ENCODE results near the gene TP53I3.
A peak's percentile ranks its signal among the peaks of the same experiment; 100 is the strongest.

TP53I3 gene

DNA sequence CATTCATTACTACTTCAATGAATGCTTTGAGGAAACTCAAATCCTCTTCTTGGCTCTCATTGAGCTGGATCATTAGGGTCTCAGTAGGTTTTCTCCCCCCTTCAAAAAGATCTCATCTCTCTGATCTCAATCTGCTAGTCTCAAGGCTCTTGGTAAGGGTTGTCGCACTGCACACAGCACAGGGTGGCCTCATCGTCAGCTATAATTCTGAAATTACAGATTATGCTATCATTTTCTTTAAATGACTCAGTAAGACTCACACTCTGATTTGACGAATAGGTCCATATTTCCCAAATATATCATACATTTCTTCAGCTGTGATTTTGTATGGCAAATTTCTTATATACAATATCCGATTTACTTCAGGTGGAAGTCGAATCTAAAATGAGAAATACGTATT is 10.8 kb downstream of the TP53I3 start:
- H3K36me3 ChIP-seq (ENCODE audit: insufficient read depth, low read length) = no peaks in the 10 kb centered on the region; the same call in 1 of the 2 replicates
- peak overlapping the region; percentile 21 for H3K9ac ChIP-seq (ENCODE audit: low read depth, low read length, poor library complexity, severe bottlenecking)
- H3K79me2 ChIP-seq (ENCODE audit: insufficient read depth, low read length) = peaks cover 61% of the 10 kb centered on the region

DNA sequence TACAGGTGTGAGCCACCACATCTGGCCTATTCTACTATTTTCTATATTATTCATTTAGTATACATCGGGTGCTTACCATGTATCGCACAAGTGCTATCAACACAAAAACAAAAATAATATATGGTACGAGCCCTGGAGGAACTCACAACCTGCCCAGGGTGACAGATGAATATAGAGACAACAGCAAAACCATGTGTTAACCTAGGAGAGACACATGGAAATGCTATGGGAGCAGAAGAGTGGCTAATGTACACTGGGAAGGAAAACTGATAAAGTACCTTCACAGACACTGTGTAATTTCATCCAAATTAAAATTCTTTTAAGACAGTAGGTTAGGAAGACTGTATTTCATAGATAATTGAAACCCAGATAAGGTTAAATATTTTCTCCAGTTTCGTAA is 12.4 kb downstream of the TP53I3 start:
- Histone ChIP-seq H4K20me1 (ENCODE audit: insufficient read depth, low read length, poor library complexity, severe bottlenecking) (peaks cover 22% of the 10 kb centered on the region), H2AFZ (ENCODE audit: low read length) (no peak overlapping the region), H3K27me3 (ENCODE audit: insufficient read depth, low read length, poor library complexity, severe bottlenecking) (no peaks in the 10 kb centered on the region), H3K4me1 (ENCODE audit: insufficient read depth, low read length, poor library complexity, severe bottlenecking) (peaks cover 40% of the 10 kb centered on the region), H3K9me3 (ENCODE audit: insufficient read depth, low read depth, low read length) (no peaks in the 10 kb centered on the region), H3K9ac (ENCODE audit: low read depth, low read length, poor library complexity, severe bottlenecking) (no peak overlapping the region), H3K79me2 (ENCODE audit: insufficient read depth, low read length) (peaks cover 61% of the 10 kb centered on the region), H3K9me2 (replicated peaks; ENCODE audit: low read depth, low read length) (no peaks in the 10 kb centered on the region), H3K4me3 (ENCODE audit: low read length, poor library complexity, severe bottlenecking) (peak overlapping the region; percentile 4), H3F3A (ENCODE audit: low read depth) (no peaks in the 10 kb centered on the region), H3K4me2 (ENCODE audit: low read depth, low read length, poor library complexity, severe bottlenecking) (peak overlapping the region; percentile 83), H3K36me3 (ENCODE audit: insufficient read depth, low read length) (peaks cover 12% of the 10 kb centered on the region; the same call in 1 of the 2 replicates)
- TF ChIP-seq EZH2phosphoT487 (IDR thresholded peaks at IDR 0.05; ENCODE audit: borderline replicate concordance) = no peak
- TF ChIP-seq, protein P1, sequence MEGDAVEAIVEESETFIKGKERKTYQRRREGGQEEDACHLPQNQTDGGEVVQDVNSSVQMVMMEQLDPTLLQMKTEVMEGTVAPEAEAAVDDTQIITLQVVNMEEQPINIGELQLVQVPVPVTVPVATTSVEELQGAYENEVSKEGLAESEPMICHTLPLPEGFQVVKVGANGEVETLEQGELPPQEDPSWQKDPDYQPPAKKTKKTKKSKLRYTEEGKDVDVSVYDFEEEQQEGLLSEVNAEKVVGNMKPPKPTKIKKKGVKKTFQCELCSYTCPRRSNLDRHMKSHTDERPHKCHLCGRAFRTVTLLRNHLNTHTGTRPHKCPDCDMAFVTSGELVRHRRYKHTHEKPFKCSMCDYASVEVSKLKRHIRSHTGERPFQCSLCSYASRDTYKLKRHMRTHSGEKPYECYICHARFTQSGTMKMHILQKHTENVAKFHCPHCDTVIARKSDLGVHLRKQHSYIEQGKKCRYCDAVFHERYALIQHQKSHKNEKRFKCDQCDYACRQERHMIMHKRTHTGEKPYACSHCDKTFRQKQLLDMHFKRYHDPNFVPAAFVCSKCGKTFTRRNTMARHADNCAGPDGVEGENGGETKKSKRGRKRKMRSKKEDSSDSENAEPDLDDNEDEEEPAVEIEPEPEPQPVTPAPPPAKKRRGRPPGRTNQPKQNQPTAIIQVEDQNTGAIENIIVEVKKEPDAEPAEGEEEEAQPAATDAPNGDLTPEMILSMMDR (conservative IDR thresholded peaks at IDR 0.05; ENCODE audit: low read length) = no peak

More for the DNA sequence above, 10.8 kb downstream of the TP53I3 start:
- Histone ChIP-seq H3K27me3 (ENCODE audit: insufficient read depth, low read length, poor library complexity, severe bottlenecking) (no peaks in the 10 kb centered on the region), H3K4me3 (ENCODE audit: low read length, poor library complexity, severe bottlenecking) (peak overlapping the region; percentile 15), H3K9me2 (replicated peaks; ENCODE audit: low read depth, low read length) (no peaks in the 10 kb centered on the region), H3K9me3 (ENCODE audit: insufficient read depth, low read depth, low read length) (no peaks in the 10 kb centered on the region), H2AFZ (ENCODE audit: low read length) (no peak overlapping the region), H3F3A (ENCODE audit: low read depth) (no peaks in the 10 kb centered on the region; the same call in 1 of the 2 replicates), H3K4me1 (ENCODE audit: insufficient read depth, low read length, poor library complexity, severe bottlenecking) (peaks cover 49% of the 10 kb centered on the region), H3K4me2 (ENCODE audit: low read depth, low read length, poor library complexity, severe bottlenecking) (peak overlapping the region; percentile 83), H4K20me1 (ENCODE audit: insufficient read depth, low read length, poor library complexity, severe bottlenecking) (peaks cover 22% of the 10 kb centered on the region)
- TF ChIP-seq EZH2phosphoT487 (IDR thresholded peaks at IDR 0.05; ENCODE audit: borderline replicate concordance) = no peak

DNA sequence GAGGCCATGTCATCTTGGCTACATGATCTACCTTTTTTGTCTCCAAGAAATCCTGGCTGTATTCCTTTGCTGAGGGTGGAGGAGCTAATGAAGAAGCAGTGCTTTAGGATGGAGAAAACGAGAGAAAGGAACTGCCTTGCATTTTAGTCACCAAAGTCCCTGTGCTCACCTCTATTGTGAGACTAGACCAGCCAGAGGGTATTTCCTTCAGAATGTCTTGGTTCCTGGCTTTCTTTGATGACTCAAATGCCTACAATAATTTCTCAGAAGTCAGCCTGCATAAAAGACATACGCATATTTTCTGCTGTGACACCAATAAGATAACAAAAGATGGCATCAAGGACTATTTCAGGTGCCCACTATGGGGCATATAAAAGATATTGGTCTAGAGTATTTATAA is 19.3 kb downstream of the TP53I3 start:
- Histone ChIP-seq H3K27me3 (ENCODE audit: insufficient read depth, low read length, poor library complexity, severe bottlenecking) (no peaks in the 10 kb centered on the region), H3K9ac (ENCODE audit: low read depth, low read length, poor library complexity, severe bottlenecking) (no peak overlapping the region), H3K4me1 (ENCODE audit: insufficient read depth, low read length, poor library complexity, severe bottlenecking) (peaks cover 8% of the 10 kb centered on the region), H3K36me3 (ENCODE audit: insufficient read depth, low read length) (peaks cover 28% of the 10 kb centered on the region; the same call in 1 of the 2 replicates), H3K9me3 (ENCODE audit: insufficient read depth, low read depth, low read length) (no peaks in the 10 kb centered on the region), H3K79me2 (ENCODE audit: insufficient read depth, low read length) (peaks cover 7% of the 10 kb centered on the region; the same call in 1 of the 2 replicates), H3K4me3 (ENCODE audit: low read length, poor library complexity, severe bottlenecking) (no peak overlapping the region), H3K9me2 (replicated peaks; ENCODE audit: low read depth, low read length) (no peaks in the 10 kb centered on the region), H3K4me2 (ENCODE audit: low read depth, low read length, poor library complexity, severe bottlenecking) (no peak overlapping the region), H2AFZ (ENCODE audit: low read length) (no peak overlapping the region), H3F3A (ENCODE audit: low read depth) (no peaks in the 10 kb centered on the region), H4K20me1 (ENCODE audit: insufficient read depth, low read length, poor library complexity, severe bottlenecking) (no peaks in the 10 kb centered on the region)
- TF ChIP-seq EZH2phosphoT487 (IDR thresholded peaks at IDR 0.05; ENCODE audit: borderline replicate concordance) = no peak
- TF ChIP-seq, protein P1 (conservative IDR thresholded peaks at IDR 0.05; ENCODE audit: low read length) = no peak

Data from Loucy (cell line).